NCI-H460 (cell line): ENCODE measurements around the gene IKBKE. TPM values are rescaled to one million over a fixed set of nuclear protein-coding genes. Genes with fewer than 3 reads are reported as not detected.
"Not testable (repeated sequence)": the region's sequence is repeated elsewhere in the genome, so short reads cannot be mapped to it uniquely, and the experiment has no call there.

Source experiments
- DNase-seq: peaks from one replicate; pipeline ENCODE4 v3.0.0-alpha.2; 2016; ENCODE audit warnings: low read depth; ENCODE audit errors: extremely low read depth
- total RNA-seq: library from RNA; depleted of rRNA; stranded (reverse); fragments of >200 nt; shearing (Covaris generic); gene quantifications from 2 replicates; pipeline ENCODE4 v1.2.3, GENCODE V29; 2014

The IKBKE gene
- total RNA-seq, 1 experiment from 2014 or later, result 2.5 TPM

GRCh38 chr1:206471415-206471801 is 1.1 kb downstream of the IKBKE start:
- DNase-seq, result no peak

GRCh38 chr1:206472024-206472423 is 1.7 kb downstream of the IKBKE start:
- DNase-seq, result no peak

GRCh38 chr1:206472454-206472853 is 2.2 kb downstream of the IKBKE start:
- no peak for DNase-seq

GRCh38 chr1:206472886-206473285 is 2.6 kb downstream of the IKBKE start:
- DNase-seq, result no peak

- DNase-seq, result no peak
Measured at GRCh38 chr1:206476058-206476457, 5.8 kb downstream of the IKBKE start.

GRCh38 chr1:206476591-206476990 is 6.3 kb downstream of the IKBKE start:
- DNase-seq, result no peak

GRCh38 chr1:206477110-206477509 is 6.8 kb downstream of the IKBKE start:
- no peak for DNase-seq

- DNase-seq, result no peak
Measured at GRCh38 chr1:206477581-206478380, 7.5 kb downstream of the IKBKE start.

GRCh38 chr1:206478746-206479145 is 8.5 kb downstream of the IKBKE start:
- no peak for DNase-seq

GRCh38 chr1:206479183-206480125 is 9.2 kb downstream of the IKBKE start:
- DNase-seq, result peak; percentile 64

GRCh38 chr1:206480211-206480610 is 9.9 kb downstream of the IKBKE start:
- no peak for DNase-seq

- DNase-seq, result no peak
Measured at GRCh38 chr1:206482611-206483010, 12.3 kb downstream of the IKBKE start.

GRCh38 chr1:206483864-206484263 is 13.6 kb downstream of the IKBKE start:
- not testable (repeated sequence) for DNase-seq

GRCh38 chr1:206484901-206485300 is 14.6 kb downstream of the IKBKE start:
- no peak for DNase-seq

GRCh38 chr1:206486995-206487788 is 16.9 kb downstream of the IKBKE start:
- no peak for DNase-seq

GRCh38 chr1:206487970-206488369 is 17.7 kb downstream of the IKBKE start:
- no peak for DNase-seq

- no peak for DNase-seq
Measured at GRCh38 chr1:206488466-206488865, 18.2 kb downstream of the IKBKE start.

GRCh38 chr1:206489980-206490770 is 19.9 kb downstream of the IKBKE start:
- peak; percentile 74 for DNase-seq

GRCh38 chr1:206490771-206491405 is 20.6 kb downstream of the IKBKE start:
- DNase-seq, result no peak

GRCh38 chr1:206491616-206492015 is 21.3 kb downstream of the IKBKE start:
- DNase-seq, result no peak
